ENCODE measurements around the gene RGL3. TPM values are rescaled to one million over a fixed set of nuclear protein-coding genes. Genes with fewer than 3 reads are reported as not detected.
"Not testable (repeated sequence)": the region's sequence is repeated elsewhere in the genome, so short reads cannot be mapped to it uniquely, and the experiment has no call there.

Gene RGL3
- total RNA-seq, 4 donors from 2014 or later: 5.9 to 22.9 (median 7.3) TPM

GRCh38 chr19:11416346-11417052, 2.6 kb downstream of the RGL3 start:
- no peak for DNase-seq (ENCODE audit: low spot score)
- no peak for ATAC-seq (ENCODE audit: low FRiP score)
- TF ChIP-seq CTCF (IDR thresholded peaks at IDR 0.05): no peak

GRCh38 chr19:11414544-11414943, 4.6 kb downstream of the RGL3 start:
- no peak for DNase-seq (ENCODE audit: low spot score)
- no peak for TF ChIP-seq CTCF (IDR thresholded peaks at IDR 0.05)
- no peak for ATAC-seq (ENCODE audit: low FRiP score)

GRCh38 chr19:11410682-11411081, 8.4 kb downstream of the RGL3 start:
- ATAC-seq (ENCODE audit: low FRiP score): no peak
- no peak for TF ChIP-seq CTCF (IDR thresholded peaks at IDR 0.05)
- no peak for DNase-seq (ENCODE audit: low spot score)

- TF ChIP-seq CTCF (IDR thresholded peaks at IDR 0.05): no peak
- ATAC-seq (ENCODE audit: low FRiP score) (no peak), DNase-seq (ENCODE audit: low spot score) (no peak)
These were observed 10.5 kb downstream of the RGL3 start for GRCh38 chr19:11408591-11408990.

GRCh38 chr19:11406703-11407236, 12.3 kb downstream of the RGL3 start:
- ATAC-seq (ENCODE audit: low FRiP score): peak; percentile 16
- DNase-seq (ENCODE audit: low spot score): not testable (repeated sequence)

- TF ChIP-seq CTCF (IDR thresholded peaks at IDR 0.05): no peak
- peak; percentile 69 for ATAC-seq (ENCODE audit: low FRiP score)
These were observed 13.1 kb downstream of the RGL3 start for GRCh38 chr19:11405846-11406643.

GRCh38 chr19:11404588-11405222, 14.4 kb downstream of the RGL3 start:
- ATAC-seq (ENCODE audit: low FRiP score): no peak
- TF ChIP-seq CTCF (IDR thresholded peaks at IDR 0.05): no peak
- no peak for DNase-seq (ENCODE audit: low spot score)

More at GRCh38 chr19:11405846-11406643, 13.1 kb downstream of the RGL3 start:
- DNase-seq (ENCODE audit: low spot score): no peak
